Keratinocyte (primary cell): Measurements from ENCODE around the gene TWIST2. TPM values are rescaled to one million over a fixed set of nuclear protein-coding genes. Genes with fewer than 3 reads are reported as not detected.

Source experiments
- DNase-seq: peaks from one replicate; pipeline ENCODE4 v3.0.0-alpha.2; 2011; ENCODE audit warnings: low read depth, missing footprints, low spot score
- FAIRE-seq: peaks from 2 replicates; lab custom pipeline; 2011; peaks lifted over from hg19 to GRCh38; lab: Jason Lieb, UNC
- H2AFZ ChIP-seq: 2 replicates; pipeline ENCODE4 v1.6.0; 2012; ENCODE audit warnings: low read length, control low read depth, inconsistent platforms; ENCODE audit not compliant: control insufficient read depth
- H3K27ac ChIP-seq: 2 replicates; pipeline ENCODE4 v1.5.1; 2011; ENCODE audit warnings: low read length; ENCODE audit not compliant: control insufficient read depth, insufficient read depth
- H3K27me3 ChIP-seq: 3 replicates; pipeline ENCODE4 v1.6.0; 2011; ENCODE audit warnings: low read length; ENCODE audit not compliant: control insufficient read depth, insufficient read depth; ENCODE audit errors: extremely low read depth
- H3K36me3 ChIP-seq, 2 experiments: 2 replicates in 1 of 2; 3 replicates in 1 of 2; pipeline ENCODE4 v1.5.1; 2011; ENCODE audit warnings: low read length in 2 of 2, mild to moderate bottlenecking in 1 of 2; ENCODE audit not compliant: control insufficient read depth in 2 of 2, insufficient read depth in 2 of 2; ENCODE audit errors: extremely low read depth in 1 of 2
- H3K4me1 ChIP-seq: 3 replicates; pipeline ENCODE4 v1.5.1; 2011; ENCODE audit warnings: low read length; ENCODE audit not compliant: control insufficient read depth, insufficient read depth; ENCODE audit errors: extremely low read depth
- H3K4me2 ChIP-seq: 3 replicates; pipeline ENCODE4 v1.6.0; 2011; ENCODE audit warnings: low read depth, low read length; ENCODE audit not compliant: control insufficient read depth, insufficient read depth; ENCODE audit errors: extremely low read depth
- H3K4me3 ChIP-seq, 3 experiments: fragments of 200-600 bp in 1 of 3; sonication (generic) in 1 of 3; 2 replicates in 2 of 3; 3 replicates in 1 of 3; pipeline ENCODE4 v1.5.1; 2011 to 2016; ENCODE audit warnings: low read length in 3 of 3, mild to moderate bottlenecking in 3 of 3, control low read depth in 2 of 3, inconsistent platforms in 1 of 3, low read depth in 1 of 3, mixed read lengths in 1 of 3, mixed run types in 1 of 3, moderate library complexity in 1 of 3; ENCODE audit not compliant: control insufficient read depth in 2 of 3, insufficient read depth in 2 of 3; ENCODE audit errors: extremely low read depth in 1 of 3
- H3K79me2 ChIP-seq: 2 replicates; pipeline ENCODE4 v1.6.0; 2012; ENCODE audit warnings: low read length; ENCODE audit not compliant: control insufficient read depth, insufficient read depth
- H3K9ac ChIP-seq: 3 replicates; pipeline ENCODE4 v1.6.0; 2011; ENCODE audit warnings: low read length; ENCODE audit not compliant: control insufficient read depth, insufficient read depth; ENCODE audit errors: extremely low read depth
- H3K9me1 ChIP-seq: 3 replicates; pipeline ENCODE4 v1.6.0; 2011; ENCODE audit warnings: low read length; ENCODE audit not compliant: control insufficient read depth, insufficient read depth; ENCODE audit errors: extremely low read depth
- H3K9me3 ChIP-seq: 2 replicates; pipeline ENCODE4 v1.5.1; 2012; ENCODE audit warnings: low read depth, low read length; ENCODE audit not compliant: control insufficient read depth
- H4K20me1 ChIP-seq: 3 replicates; pipeline ENCODE4 v1.6.0; 2011; ENCODE audit warnings: low read length; ENCODE audit not compliant: control insufficient read depth, insufficient read depth; ENCODE audit errors: extremely low read depth
- CTCF ChIP-seq, 3 experiments: IDR thresholded peaks in 1 of 3; conservative IDR thresholded peaks in 1 of 3; optimal IDR thresholded peaks in 1 of 3; 2 replicates in 2 of 3; 3 replicates in 1 of 3; pipeline versions ENCODE3 to v1.5.1; 2011; ENCODE audit warnings: low read length in 3 of 3, mild to moderate bottlenecking in 3 of 3, moderate library complexity in 2 of 3, control low read depth in 1 of 3, inconsistent platforms in 1 of 3; ENCODE audit not compliant: insufficient read depth in 2 of 3; ENCODE audit errors: extremely low read depth in 1 of 3
- EZH2 ChIP-seq: IDR thresholded peaks from one replicate; pipeline ENCODE4 v1.6.1; 2012; ENCODE audit warnings: inconsistent platforms, mild to moderate bottlenecking, low read length, moderate library complexity
- dilution Hi-C: fragments of 300-500 bp; cut with MboI; formaldehyde crosslinking; loops from one replicate; pipeline ENCODE4 v1.7.0; 2020; ENCODE audit warnings: low sequenced_read_pairs; ENCODE audit not compliant: extremely low pct_ligation_motif_present
- polyA plus RNA-seq, 5 experiments: library from polyadenylated mRNA; depleted of rRNA in 3 of 5; stranded (reverse) in 3 of 5; stranded (forward) in 1 of 5; unstranded in 1 of 5; fragments of >200 nt; gene quantifications; 1 replicate in 1 of 5; 2 replicates in 3 of 5; 3 replicates in 1 of 5; pipeline versions ENCODE4 v1.2.1 to v1.2.3, GENCODE V29; 2011 to 2012; ENCODE audit warnings: missing spikeins in 2 of 5, low read depth in 1 of 5, low replicate concordance in 1 of 5

TWIST2 gene
- polyA plus RNA-seq, 1 donor (not counting 4 experiments of a cell fraction or from before 2014, with no cell fraction given), result 5.5 TPM

GRCh38 chr2:238863231-238863630, 15.3 kb downstream of the TWIST2 start:
- FAIRE-seq (no peak), DNase-seq (no peak)
- Histone ChIP-seq H3K4me3 (no peak overlapping the region), H4K20me1 (no peaks in the 10 kb centered on the region), H3K9me3 (no peaks in the 10 kb centered on the region), H3K9me1 (no peaks in the 10 kb centered on the region), H3K4me2 (no peak overlapping the region), H3K36me3 (no peaks in the 10 kb centered on the region), H3K9ac (no peak overlapping the region), H3K27me3 (no peaks in the 10 kb centered on the region), H2AFZ (no peak overlapping the region), H3K4me1 (peaks cover 28% of the 10 kb centered on the region), H3K79me2 (no peaks in the 10 kb centered on the region), H3K27ac (no peak overlapping the region)
- dilution Hi-C loops, result no loop called here
- no peak for TF ChIP-seq CTCF (optimal IDR thresholded peaks at IDR 0.05 in 1 of 3, IDR thresholded peaks at IDR 0.05 in 1 of 3, conservative IDR thresholded peaks at IDR 0.05 in 1 of 3; ENCODE audit: extremely low read depth in 1 of 3, insufficient read depth in 2 of 3, low read length in 3 of 3)
- TF ChIP-seq EZH2, result no peak

GRCh38 chr2:238863749-238864206, 15.9 kb downstream of the TWIST2 start:
- Histone ChIP-seq H2AFZ (peak overlapping the region; percentile 13), H3K9me1 (no peaks in the 10 kb centered on the region), H3K4me1 (peaks cover 28% of the 10 kb centered on the region), H3K36me3 (no peaks in the 10 kb centered on the region), H3K4me2 (peak overlapping the region; percentile 67), H3K27ac (no peak overlapping the region), H3K9ac (no peak overlapping the region), H3K79me2 (no peaks in the 10 kb centered on the region), H4K20me1 (no peaks in the 10 kb centered on the region), H3K4me3 (peak overlapping the region in 1 of 3 experiments; percentile 16), H3K27me3 (no peaks in the 10 kb centered on the region), H3K9me3 (no peaks in the 10 kb centered on the region)
- TF ChIP-seq EZH2, result no peak
- TF ChIP-seq CTCF (optimal IDR thresholded peaks at IDR 0.05 in 1 of 3, IDR thresholded peaks at IDR 0.05 in 1 of 3, conservative IDR thresholded peaks at IDR 0.05 in 1 of 3; ENCODE audit: extremely low read depth in 1 of 3, insufficient read depth in 2 of 3, low read length in 3 of 3), result no peak
- no peak for DNase-seq
- dilution Hi-C loops, result no loop called here
- FAIRE-seq, result no peak
